NB4 (cell line): ENCODE measurements around the gene RAPSN.

Experiments
- DNase-seq: peaks from one replicate; pipeline ENCODE4 v3.0.0; 2010; ENCODE audit warnings: low read depth
- H3K4me3 ChIP-seq: one replicate; pipeline ENCODE4 v1.5.1; 2011; ENCODE audit warnings: mild to moderate bottlenecking, low read depth, low read length, moderate library complexity
- MAX ChIP-seq: IDR thresholded peaks from 2 replicates; pipeline ENCODE4 v1.6.1; 2011; ENCODE audit warnings: low read depth, low read length
- MYC ChIP-seq: IDR thresholded peaks from 2 replicates; pipeline ENCODE4 v1.6.1; 2011; ENCODE audit warnings: low read depth, low read length
- POLR2A ChIP-seq: IDR thresholded peaks from 2 replicates; pipeline ENCODE4 v1.6.1; 2011; ENCODE audit warnings: mild to moderate bottlenecking; ENCODE audit not compliant: insufficient read length; ENCODE audit errors: extremely low read depth
- TF ChIP-seq, protein P1 (sequence below): IDR thresholded peaks from one replicate; pipeline ENCODE4 v1.5.1; 2012; ENCODE audit warnings: low read depth, low read length

The RAPSN gene

DNA sequence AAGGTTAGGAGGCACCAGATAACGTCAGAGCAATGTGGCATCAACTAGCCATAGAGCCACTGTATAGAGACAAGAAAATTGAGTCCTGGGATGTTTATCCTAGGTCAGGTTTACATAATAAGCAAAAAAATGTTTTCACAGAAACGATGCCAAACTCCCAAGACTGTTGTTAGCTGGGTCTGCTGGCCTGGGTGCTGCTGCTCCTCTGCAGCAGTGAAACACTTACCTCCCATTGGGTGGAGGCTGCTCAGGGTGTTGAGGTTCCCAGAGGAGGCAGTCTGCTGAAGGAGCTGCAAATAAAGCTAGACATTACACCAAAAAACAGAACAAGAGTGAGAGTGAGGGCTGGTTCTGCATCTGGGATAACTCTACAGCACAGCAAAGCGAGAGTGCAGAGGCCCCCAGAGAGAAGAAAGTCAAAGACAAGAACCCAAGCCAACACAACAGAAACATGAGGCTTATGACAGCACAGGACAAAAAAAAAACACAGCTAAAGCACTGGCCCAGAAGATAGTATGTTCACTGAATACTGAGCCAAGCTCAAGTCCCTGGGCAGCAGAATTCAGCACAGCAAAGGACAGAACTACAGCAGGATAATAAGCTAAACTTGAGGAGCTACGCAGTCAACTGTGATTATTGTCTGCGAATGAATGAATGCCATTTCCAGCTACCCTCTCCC, 29.9 kb upstream of the RAPSN start:
- DNase-seq: no peak
- TF ChIP-seq, protein P1, sequence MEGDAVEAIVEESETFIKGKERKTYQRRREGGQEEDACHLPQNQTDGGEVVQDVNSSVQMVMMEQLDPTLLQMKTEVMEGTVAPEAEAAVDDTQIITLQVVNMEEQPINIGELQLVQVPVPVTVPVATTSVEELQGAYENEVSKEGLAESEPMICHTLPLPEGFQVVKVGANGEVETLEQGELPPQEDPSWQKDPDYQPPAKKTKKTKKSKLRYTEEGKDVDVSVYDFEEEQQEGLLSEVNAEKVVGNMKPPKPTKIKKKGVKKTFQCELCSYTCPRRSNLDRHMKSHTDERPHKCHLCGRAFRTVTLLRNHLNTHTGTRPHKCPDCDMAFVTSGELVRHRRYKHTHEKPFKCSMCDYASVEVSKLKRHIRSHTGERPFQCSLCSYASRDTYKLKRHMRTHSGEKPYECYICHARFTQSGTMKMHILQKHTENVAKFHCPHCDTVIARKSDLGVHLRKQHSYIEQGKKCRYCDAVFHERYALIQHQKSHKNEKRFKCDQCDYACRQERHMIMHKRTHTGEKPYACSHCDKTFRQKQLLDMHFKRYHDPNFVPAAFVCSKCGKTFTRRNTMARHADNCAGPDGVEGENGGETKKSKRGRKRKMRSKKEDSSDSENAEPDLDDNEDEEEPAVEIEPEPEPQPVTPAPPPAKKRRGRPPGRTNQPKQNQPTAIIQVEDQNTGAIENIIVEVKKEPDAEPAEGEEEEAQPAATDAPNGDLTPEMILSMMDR: no peak
- no peak for TF ChIP-seq MAX
- TF ChIP-seq POLR2A: no peak
- H3K4me3 ChIP-seq: no peak overlapping the region

DNA sequence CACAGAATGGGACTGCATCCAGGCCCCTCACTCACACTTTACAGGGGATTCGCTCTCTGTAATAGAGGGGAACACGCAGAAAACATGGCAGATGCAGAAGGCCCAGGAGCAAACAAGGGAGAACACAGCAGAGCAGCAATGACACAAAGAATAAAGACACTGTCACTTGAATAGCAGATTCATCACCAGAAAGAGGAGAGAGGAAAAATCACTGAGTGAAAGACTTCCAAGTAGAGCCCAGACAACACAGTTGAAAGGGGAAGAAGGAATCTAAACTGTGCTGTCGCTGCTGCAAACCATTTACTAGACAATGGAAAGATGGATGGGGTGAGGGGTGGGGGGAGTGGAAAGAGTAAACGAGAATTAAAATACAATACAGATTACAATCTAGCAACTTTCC, 28.8 kb upstream of the RAPSN start:
- TF ChIP-seq MYC: no peak
- no peak for TF ChIP-seq POLR2A
- no peak for TF ChIP-seq MAX
- TF ChIP-seq, protein P1: no peak
- DNase-seq: no peak

GRCh38 chr11:47477323-47477722, 28.4 kb upstream of the RAPSN start:
- H3K4me3 ChIP-seq: no peak overlapping the region
- no peak for DNase-seq
- TF ChIP-seq, protein P1: no peak
- TF ChIP-seq MAX (no peak), MYC (no peak), POLR2A (no peak)

More for the DNA sequence above, 28.8 kb upstream of the RAPSN start:
- H3K4me3 ChIP-seq: no peak overlapping the region

- H3K4me3 ChIP-seq: no peak overlapping the region
- TF ChIP-seq, protein P1: no peak
- TF ChIP-seq MAX (no peak), POLR2A (no peak), MYC (no peak)
- DNase-seq: no peak
These were observed 21.7 kb upstream of the RAPSN start for GRCh38 chr11:47470671-47471070.

- TF ChIP-seq POLR2A (no peak), MAX (no peak), MYC (no peak)
- TF ChIP-seq, protein P1: no peak
- H3K4me3 ChIP-seq: no peak overlapping the region
- DNase-seq: no peak
These were observed 20.6 kb upstream of the RAPSN start for GRCh38 chr11:47469361-47470179.
